IPS-NIHi11 (cell line): Measurements from ENCODE around the gene UGT1A8.
"Not testable (repeated sequence)": the region's sequence is repeated elsewhere in the genome, so short reads cannot be mapped to it uniquely, and the experiment has no call there.

Source experiments
- DNase-seq: peaks from one replicate; pipeline ENCODE4 v3.0.0; 2012; ENCODE audit warnings: mixed read lengths, low spot score

The UGT1A8 gene

GRCh38 chr2:233639860-233640259, 22.4 kb downstream of the UGT1A8 start:
- no peak for DNase-seq

DNA sequence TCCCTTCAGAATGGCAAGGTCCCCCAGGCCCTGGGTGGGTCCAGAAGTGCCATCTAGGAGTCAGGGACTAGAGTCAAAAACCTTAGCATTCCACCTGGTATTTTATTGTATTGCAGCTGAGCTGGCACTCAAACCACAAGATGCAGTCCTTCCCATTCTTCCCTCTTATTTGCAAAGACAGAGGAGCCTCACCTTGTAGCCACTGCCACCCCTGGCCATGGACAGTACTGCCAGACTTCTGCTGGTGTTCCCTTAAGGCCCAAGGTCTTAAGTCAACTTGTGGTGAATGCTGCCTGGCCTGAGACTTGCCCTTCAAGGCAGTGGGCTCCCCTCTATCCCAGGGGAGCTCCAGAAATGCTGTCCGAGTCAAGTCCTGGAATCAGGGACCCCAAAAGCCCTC, 25.7 kb downstream of the UGT1A8 start:
- peak; percentile 16 for DNase-seq

DNA sequence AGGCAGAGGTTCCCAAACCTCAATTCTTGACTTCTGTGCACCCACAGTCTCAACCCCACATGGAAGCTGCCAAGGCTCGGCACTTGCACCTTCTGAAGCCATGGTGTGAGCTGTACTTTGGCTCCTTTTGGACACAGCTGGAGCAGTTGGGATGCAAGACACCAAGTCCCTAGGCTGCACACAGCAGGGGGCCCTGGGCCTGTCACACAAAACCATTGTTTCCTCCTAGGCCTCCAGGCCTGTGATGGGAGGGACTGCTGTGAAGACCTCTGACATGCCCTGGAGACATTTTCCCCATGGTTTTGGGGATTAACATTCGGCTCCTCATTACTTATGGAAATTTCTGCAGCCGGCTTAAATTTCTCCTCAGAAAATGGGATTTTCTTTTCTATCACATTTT, 28.6 kb downstream of the UGT1A8 start:
- not testable (repeated sequence) for DNase-seq

DNA sequence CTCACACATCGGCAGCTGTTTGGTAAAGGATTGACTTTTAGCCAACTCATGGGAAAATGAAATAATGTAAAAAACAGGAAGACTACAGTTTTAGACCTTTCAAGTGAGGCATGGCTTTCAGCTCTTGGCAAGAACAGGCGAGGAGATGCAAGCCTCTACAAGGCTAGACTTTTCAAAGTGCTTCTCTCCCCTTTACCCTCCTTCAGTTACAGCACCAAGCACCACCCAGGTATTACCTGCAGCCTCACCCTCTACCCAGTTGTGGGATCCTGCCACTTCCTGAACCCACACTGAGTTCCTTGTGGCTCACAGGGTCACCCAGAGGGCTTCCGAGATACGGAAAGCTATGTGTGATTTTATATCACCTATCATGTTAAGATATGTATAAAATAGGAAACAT, 33.5 kb downstream of the UGT1A8 start:
- no peak for DNase-seq

- no peak for DNase-seq
These were observed 34.0 kb downstream of the UGT1A8 start for GRCh38 chr2:233651430-233651829.

DNA sequence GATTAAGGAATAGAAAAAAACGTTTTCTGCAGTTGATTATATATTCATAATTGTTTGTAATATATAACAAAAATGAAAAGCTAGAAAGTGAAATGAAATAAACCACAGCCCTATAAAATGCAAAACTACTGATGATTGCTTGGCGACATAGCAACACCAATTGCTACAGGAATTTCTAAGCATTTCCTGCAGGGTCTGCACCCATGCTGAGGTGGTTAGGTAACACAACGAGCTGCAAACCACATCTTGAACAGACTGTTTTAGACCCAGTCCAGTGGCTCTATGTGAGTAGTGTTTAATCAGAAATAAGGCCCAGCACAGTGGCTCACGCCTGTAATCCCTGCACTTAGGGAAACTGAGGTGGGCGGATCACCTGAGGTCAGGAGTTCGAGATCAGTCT, 37.1 kb downstream of the UGT1A8 start:
- DNase-seq: no peak

GRCh38 chr2:233655043-233655442, 37.6 kb downstream of the UGT1A8 start:
- no peak for DNase-seq

DNA sequence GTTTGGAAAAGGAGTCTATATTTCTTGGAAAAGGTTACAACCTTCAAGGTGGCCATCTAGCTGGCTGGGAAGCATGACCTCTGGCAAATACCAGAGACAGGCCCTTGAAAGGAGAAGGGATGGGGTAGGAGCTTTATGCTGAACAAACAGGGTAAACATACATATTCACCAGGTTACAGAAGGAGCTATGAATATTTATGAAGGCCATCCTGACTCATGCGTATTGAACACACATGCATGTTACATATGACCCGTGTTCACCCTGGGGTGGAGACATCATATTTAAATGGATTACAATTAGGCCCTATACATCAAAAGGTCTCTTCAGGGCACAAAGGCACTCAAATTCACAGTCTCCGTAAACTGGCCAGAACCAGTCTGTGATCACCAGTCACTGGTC, 38.5 kb downstream of the UGT1A8 start:
- not testable (repeated sequence) for DNase-seq

DNA sequence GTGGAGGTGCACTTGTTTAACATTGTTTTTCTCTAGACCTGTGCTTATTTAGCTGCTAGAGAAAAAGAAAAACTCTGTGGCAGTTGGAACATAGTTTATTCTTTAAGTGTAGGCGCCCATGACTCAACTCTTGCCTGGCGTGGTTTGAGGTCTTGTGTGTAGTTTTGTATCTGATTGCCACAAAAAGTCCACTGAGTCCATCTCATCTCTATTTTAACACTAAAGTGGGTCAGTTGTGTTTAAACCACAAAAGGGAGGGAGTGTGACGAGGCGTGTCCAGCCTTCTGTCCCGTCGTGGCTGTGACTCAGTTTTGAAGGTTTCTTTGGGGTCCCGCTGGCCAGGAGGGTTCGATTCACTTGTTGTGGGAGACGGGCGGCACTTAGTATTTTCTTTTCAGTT, 39.0 kb downstream of the UGT1A8 start:
- DNase-seq: no peak

GRCh38 chr2:233658610-233659009, 41.2 kb downstream of the UGT1A8 start:
- DNase-seq: no peak

- DNase-seq: no peak
These were observed 46.5 kb downstream of the UGT1A8 start for GRCh38 chr2:233663911-233664310.

GRCh38 chr2:233668605-233669260, 51.3 kb downstream of the UGT1A8 start:
- no peak for DNase-seq

DNA sequence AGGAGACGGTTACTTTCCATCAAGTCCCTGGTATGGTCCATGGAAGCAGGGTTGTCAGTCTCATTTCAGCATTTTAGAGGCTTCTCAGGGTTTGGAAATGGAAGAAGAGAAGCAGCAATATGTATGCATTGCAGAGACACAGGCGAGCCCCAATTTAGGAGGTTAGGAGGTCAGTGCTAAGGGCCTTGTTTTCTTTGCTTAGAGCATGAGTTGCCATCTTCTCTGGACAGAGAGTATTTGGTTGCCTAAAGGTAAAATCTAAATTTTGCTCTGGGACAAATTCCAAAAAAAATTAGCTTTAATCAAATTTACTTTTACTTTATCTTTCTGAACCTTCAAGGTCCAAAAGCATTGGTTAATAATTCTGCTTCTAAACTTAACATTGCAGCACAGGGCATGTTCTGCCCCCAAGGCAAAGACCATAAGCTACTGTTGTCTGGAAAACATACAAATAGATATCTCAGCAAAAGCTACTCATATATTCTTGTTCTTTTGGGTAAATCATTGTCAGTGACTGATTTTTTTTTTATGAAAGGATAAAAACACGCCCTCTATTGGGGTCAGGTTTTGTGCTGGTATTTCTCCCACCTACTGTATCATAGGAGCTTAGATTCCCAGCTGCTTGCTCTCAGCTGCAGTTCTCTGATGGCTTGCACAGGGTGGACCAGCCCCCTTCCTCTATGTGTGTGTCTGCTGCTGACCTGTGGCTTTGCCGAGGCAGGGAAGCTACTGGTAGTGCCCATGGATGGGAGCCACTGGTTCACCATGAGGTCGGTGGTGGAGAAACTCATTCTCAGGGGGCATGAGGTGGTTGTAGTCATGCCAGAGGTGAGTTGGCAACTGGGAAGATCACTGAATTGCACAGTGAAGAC, 54.1 kb downstream of the UGT1A8 start, which contains the start of gene UGT1A9:
UGT1A9 (plus strand) TSS at position 609 of the 872 bp plus-strand sequence; CDS start at position 646, 37 bp downstream.
- no peak for DNase-seq

DNA sequence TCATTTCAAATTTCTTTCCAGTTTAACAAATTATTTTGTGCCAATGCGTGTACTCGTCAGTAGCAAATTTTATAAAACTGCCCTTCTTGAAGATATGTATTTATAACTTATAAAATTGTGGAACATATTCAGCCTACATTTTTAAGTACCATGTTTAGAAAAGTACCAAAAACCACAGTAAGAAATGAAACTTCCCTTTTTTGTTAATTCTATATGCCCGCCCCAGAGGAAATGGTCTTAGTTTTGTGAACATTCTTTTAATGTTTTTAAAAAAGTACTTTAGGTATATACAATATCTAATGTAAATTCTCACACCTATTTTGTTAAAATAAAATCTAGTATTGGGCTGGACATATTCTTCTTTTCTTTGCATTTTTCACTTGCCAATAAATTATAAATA, 55.5 kb downstream of the UGT1A8 start:
- DNase-seq: no peak

GRCh38 chr2:233673896-233674295, 56.5 kb downstream of the UGT1A8 start:
- no peak for DNase-seq

GRCh38 chr2:233674314-233674713, 56.9 kb downstream of the UGT1A8 start:
- no peak for DNase-seq

DNA sequence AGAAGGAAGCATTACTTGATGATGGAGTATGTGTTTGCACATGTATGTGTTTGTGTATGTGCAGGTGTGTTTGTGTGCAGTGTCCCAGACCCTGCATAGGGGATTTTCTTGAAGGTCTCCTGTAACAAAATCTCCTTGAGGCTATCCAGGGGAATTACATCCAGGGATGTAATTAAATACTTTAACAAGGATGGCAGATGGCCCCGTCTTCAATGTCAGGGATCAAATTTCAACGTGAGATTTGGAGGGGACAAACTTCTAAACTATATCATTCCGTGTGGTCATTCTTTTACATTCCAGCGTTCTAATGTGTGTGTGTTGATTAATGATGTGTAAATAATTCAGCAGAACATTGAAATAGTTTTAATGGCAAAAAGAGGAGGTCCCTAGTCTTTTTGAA, 57.6 kb downstream of the UGT1A8 start:
- DNase-seq: peak; percentile 19

- no peak for DNase-seq
These were observed 58.6 kb downstream of the UGT1A8 start for GRCh38 chr2:233676046-233676445.

DNA sequence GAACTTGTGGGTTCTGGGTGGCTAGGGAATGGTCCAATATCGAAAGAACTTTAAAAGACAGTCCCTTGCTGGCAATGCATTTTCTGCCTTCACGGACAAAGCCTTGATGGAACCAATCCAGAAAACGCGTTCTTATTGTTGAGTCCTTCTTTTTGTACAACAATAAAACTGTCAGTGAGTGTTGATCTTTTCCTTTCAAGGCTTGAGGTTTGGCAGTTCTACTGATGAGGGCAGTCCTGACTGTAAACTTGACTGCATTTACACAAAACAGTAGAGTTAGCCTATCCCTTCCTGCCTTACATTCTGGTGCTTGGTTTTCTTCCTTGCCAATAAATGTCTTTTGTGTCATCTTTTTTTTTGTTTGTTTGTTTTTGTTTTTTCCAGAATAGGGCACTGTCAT, 61.8 kb downstream of the UGT1A8 start:
- DNase-seq: no peak

DNA sequence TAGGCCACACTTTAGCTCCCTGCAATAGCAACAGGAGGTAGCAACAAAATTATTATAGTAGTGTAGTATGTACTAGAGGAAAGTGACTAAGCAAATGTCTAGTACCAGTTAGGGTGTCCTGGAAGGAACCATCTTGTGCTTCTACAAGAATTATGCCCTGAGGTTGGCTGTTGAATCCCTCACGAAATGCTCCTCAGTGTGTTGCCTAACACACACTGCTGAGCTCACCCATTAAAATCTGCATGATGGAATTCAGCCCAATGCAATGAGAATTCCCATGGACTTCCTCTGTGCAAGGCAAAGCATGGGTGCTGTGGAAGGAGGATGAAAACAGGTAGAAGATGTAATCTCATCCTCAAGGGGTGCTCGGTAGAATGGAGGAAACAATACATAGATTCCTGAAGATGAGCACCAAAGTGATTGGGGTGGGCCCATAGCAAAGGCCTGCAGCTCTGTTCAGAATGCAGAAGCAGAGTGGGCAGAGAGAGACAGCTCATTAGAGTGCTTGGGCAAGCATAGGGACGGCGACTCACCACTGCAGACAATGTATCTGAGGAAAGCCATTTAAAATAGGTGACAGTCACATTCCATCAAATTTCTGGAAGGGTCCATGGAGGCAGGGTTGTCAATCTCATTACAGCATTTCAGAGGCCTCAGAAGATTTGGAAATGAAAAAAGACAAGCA, 63.1 kb downstream of the UGT1A8 start:
- no peak for DNase-seq

GRCh38 chr2:233681521-233682099, 64.2 kb downstream of the UGT1A8 start, which contains the start of gene UGT1A7:
Gene UGT1A7, plus strand, starts transcription at chr2:233681901. Its CDS starts 37 bp downstream, at chr2:233681938.
- no peak for DNase-seq

- DNase-seq: no peak
These were observed 67.2 kb downstream of the UGT1A8 start for GRCh38 chr2:233684640-233685039.
